ENCODE results near the gene FARP1.
"Not testable (repeated sequence)": the region's sequence is repeated elsewhere in the genome, so short reads cannot be mapped to it uniquely, and the experiment has no call there.

The FARP1 gene

DNA sequence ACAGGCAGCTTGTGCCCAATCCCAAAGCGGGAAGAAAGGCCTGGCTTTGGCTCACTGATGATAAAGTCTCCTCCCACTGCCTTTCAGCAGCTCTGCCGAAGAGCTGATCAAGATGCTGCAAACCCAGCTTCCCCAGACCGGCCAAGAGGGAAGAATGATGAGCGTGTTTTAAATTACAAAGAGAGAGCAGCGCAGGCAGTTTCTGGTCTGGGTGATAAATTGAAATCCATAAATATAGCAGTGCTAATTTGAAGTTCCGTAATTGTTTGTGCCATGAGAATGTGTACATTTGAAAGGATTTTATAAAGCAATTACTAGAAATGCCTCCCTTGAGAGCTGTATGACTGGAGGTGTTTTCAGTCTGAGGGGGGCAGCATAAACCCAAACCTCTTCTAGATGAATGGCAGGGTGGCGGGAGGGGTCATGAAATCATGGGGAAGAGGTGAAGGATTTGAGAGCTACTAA lies 262.2 kb downstream of the FARP1 start:
- DNase-seq = peak in 3 of 14 donors; percentile 13 to 26 (median 20)

DNA sequence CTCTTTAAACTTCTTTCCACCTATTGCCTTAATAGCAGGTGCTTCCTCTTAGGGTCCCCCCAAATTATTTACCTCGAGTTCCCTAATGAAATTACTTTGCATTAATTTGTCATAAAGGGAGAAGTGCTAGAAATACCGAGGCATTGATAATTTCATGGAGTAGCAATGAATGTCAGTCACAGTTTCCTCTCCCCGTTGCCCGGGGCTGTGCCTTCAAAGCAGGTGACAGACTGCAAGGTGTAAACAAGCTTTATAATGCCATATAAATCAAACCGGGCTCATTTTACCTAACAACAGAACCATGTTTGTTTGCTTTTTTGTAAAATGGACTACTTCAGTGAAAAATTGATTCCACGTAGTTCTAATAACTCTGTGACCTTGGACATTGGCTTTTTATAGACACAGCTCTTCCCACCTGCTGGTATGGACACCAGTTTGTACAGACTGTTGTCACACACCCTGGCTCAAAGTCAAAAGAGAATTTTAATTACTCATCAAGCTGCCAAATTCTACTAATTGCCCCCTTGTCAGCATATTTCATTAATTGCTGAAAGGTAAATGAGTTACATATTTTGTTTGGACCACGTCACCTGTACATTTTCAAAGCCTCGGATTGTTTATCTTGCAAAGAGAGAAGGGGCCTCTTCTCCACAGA lies 262.9 kb downstream of the FARP1 start:
- no peak for DNase-seq

DNA sequence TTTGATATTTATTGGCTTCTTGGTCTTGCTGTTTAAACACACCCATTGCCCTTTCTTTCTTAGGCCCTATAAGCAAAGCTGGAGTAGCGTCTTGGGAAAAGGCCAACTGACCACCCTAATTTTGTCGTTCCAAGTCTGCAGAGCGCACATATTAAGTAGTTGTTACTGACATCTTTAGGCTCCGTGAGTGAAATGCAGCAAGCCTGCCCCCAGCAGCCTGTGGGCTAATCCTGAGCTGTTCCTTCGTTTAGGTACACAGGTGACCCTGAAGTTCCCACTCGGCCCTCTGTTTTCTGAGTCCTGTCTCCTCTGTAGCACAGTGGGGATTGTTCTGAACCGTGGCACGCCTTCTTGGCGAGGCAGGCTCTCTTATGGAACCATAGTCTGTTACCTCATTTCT lies 263.5 kb downstream of the FARP1 start:
- no peak for DNase-seq

DNA sequence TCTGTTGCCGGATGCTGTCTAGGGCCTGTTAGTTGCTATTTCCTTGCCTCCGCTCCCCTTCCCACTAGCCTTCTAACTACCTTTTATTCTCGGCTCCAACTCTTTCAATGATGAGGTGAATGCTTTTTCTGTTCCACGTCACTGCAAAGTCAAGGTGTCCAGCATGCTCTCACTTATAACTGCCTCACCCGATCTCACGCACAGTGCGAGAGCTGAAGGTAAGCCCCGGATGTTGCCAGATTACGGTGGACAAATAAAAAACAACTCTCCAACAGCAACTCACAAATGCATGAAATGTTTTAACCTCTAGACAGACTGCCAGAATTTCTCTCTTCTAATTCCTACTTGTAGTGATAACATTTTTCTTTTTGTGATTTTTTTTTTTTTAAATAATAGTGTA lies 264.1 kb downstream of the FARP1 start:
- no peak for DNase-seq

DNA sequence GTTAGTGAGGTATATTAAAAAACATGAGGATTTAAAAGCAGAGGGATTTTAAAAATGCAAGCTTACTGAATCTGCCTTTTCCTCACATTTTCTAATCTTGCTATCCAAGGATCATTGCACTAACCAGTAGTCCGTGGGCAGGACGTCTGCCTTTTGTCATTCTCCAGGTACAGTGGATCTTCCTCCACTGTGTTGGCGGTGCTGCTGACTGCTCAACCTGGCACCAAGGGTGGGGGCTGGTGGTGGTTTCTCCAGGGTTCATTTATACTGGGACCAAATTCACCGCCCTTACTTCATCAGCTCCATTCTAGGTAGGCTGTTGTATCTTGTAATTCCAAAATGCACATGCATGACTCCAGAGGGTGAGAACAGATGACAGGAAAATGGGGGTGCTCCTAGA lies 264.7 kb downstream of the FARP1 start:
- DNase-seq = no peak

DNA sequence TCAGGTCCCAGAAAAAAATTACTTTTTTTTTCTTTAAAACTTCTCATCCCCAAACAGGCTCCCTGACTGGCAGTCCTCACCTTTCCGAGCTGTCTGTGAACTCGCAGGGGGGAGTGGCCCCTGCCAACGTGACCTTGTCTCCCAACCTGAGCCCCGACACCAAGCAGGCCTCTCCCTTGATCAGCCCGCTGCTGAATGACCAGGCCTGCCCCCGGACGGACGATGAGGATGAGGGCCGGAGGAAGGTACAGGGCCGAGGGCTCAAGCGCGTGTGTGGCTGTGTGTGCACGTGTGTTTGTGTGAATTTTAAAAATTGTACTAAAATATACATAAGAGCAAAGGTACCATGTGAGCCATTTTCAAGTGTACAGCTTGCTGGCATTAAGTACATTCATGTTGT lies 266.4 kb downstream of the FARP1 start:
- DNase-seq = no peak

DNA sequence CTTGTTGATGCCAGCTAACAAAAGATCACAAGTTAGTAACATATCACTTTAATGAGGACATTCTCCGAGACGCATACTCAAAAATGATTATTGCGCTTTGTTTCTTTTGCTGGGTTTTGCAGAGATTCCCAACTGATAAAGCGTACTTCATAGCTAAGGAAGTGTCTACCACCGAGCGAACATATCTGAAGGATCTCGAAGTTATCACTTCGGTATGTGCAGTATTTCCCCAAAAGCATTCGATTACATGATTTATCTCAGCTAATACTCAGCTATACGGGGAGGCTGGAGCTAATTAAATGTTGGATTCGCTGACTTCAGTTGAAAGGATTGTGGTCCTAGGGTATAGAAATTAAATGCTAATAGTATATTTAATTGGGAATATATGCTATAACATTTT lies 267.7 kb downstream of the FARP1 start:
- no peak for DNase-seq

DNA sequence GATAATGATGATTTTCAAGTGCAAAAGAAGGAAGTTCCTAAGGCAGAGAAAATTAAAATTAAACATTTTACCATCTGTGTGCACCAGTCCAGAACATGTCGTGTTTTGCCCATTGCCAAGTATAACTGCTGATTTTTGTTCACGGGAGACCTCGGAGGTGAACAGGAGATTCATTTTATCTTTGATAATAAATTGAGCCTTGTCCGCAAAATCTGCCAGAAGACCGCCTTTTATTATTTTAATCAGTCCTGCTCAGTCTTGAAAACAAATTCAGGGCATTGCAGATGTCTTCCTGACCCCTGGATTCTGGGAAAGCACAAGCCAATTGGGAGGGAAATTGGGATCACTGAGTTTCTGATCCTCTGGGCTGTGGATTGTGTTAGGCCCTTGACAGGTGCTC lies 268.1 kb downstream of the FARP1 start:
- DNase-seq = no peak

DNA sequence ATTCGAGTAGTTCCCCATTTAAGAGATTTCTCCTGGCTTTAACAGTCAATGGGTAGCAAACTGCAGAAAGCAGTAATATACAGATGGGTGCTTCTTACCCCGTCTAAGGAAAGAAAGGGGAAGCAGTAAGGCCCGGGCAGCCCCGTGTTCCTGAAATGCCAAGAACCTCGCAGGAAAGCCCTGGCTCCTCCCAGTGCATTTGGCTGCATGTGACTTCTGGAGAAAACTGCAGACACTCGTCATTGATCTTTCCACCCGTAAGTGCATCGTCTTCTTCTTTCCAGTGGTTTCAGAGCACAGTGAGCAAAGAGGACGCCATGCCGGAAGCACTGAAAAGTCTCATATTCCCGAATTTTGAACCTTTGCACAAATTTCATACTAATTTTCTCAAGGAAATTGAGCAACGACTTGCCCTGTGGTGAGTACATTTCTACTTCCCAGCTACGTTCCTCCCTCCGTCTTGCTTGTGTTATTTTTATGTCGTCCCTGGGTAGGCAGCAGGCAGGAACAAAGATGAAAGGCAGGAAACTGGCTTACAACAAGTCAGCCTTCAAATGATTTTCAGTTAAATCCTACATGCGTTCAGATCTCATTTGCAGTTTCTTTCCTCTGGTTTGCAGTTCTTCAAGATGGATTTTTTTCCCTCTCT lies 268.8 kb downstream of the FARP1 start:
- DNase-seq = no peak

DNA sequence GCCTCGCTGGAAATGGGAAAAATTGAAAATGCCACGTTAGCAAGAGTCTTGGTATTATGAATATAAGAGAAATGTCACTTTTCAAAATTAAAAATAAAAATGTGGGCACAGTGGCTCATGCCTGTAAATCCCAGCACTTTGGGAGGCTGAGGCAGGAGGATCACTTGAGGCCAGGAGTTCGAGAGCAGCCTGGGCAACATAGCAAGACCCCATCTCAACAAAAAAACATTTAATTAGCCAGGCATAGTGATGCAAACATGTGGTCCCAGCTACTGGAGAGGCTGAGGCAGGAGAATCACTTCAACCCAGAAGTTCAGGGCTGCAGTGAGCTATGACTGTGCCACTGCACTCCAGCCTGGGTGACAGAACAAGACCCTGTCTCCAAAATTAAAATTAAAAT lies 270.4 kb downstream of the FARP1 start:
- DNase-seq = not testable (repeated sequence)

DNA sequence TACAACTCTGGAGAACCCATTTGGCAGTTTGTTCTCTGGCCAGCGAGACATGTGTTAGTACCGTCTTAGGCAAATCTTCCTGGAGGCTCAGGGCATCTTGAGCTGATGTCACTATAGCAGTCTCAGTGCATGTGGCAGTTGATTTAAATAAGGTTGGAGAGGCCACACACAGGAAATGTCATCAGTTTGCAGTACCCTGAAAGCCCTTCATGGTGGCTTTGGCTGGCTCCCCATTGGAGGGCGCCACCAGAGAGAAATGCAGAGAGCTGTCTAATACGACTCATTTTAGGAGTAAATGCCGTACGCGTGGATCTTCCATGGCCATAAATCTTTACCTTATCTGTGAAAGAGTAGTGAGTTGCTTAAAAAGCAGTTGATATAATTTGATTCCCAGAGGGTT lies 270.9 kb downstream of the FARP1 start:
- DNase-seq = no peak

DNA sequence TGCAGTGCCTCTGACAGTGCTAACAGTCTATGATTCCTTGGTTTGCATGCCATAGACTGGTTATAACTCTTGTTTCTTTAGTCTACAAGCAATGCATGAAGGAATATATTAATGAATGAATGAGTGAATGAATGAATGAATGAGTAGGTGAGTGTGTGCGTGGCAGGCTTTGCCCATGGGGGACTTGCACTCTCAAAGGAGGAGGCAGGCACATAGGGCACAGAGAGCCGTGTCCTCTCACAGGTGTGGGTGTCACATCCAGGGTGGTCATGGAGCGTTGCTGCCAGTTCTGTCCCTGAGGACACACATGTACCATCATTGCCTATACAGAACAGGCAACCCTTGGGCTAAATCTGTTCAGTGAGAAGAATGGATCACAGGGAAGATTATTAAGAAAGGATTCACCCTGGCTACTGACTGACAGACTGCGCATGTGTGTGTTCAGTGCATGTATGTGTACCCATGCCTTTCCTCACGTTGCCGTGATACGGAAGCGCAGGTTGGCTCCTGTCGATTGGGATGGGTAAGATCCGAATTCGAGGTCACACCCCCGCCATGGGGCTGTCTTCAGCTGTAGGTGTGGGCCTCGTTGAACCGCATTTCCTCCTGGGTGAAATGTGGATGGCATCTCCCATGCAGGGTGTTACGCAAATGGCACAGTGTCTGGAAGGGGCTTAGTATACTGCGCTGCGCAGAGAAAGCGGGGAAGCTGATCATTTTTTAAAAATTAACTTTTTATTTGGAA lies 272.6 kb downstream of the FARP1 start:
- DNase-seq = no peak

DNA sequence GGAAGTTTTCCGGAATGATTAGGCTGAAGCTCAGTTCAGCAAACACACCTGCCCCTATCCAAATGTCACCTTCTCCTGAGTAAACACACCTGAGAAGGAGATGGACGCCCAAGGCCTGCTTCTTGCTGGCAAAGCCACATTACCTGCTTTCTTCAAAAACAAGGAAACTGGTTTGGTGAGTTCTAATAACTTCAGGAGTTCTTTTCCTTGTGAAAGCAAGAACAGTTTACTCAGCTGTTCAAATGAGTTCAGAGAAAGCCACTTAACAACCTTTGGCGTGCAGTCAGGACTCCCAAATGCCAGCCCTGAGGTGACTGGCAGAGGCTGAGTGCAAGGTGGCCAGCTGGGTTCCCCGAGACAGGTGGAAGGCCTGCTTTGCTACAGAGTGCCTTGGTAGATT lies 273.5 kb downstream of the FARP1 start:
- DNase-seq = no peak

DNA sequence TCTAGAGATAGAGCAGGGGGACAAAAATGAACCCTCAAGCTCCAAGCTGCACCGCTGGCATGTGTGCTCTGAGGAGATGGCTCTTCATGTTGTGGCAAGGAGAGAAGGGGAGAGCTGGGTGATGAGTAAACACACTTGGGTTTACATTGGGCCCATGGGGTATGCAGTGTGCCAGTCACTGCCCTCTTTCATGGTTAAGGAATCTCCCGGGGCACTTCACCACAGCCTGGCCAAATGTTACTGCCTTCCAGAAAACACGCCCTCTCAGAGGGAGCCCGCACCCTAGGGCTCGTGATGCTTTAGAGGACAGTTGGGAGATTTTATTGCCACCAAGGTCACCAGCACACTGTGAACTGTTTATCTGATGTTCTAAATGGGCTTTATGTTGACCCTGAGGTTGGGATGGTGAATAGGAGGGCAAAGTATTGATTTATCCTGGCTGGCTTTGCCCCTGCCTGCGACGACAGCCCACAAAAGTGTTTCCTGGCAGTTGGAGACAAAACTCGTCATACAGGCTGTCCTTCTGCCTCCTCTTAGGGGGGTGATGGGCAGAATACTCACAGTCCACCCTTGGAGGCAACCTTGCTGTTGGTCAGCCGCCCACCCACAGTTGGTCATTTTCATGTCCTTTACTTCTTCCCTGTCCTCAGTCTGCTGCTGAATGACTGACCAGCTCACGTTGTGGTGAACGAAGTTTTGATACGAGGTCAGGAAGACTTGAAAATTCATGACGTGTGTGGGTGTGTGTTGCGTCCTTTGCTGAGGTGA lies 277.1 kb downstream of the FARP1 start:
- no peak for DNase-seq

DNA sequence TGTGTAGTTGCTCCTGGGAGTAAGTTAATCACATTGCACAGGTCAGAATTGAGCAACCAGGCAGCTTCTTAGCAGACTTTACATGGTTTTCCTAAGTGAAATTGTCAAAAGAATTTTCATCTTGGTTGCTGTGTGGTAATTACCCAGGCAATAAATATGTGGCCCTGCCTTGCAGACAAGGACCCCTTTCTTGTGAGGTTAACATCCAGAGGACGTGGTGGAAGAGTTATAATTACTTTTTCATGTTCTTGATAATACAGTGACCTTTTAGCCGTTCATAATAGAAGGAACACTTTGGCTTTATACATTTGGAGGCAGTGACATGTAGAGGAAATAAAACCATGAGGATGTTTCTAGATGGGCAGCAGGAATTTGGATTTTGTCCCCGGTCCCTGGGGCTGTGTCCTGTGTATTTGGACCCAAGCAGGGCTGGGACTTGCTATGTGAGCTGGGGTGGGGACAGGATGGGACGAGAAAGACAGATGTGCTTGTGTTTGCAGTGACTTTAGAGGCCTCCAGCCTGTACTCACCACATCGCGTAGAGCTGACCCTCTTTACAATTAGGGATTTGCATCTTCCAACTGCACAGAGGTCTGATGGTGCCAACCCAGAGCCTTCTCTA lies 277.8 kb downstream of the FARP1 start:
- DNase-seq = no peak

DNA sequence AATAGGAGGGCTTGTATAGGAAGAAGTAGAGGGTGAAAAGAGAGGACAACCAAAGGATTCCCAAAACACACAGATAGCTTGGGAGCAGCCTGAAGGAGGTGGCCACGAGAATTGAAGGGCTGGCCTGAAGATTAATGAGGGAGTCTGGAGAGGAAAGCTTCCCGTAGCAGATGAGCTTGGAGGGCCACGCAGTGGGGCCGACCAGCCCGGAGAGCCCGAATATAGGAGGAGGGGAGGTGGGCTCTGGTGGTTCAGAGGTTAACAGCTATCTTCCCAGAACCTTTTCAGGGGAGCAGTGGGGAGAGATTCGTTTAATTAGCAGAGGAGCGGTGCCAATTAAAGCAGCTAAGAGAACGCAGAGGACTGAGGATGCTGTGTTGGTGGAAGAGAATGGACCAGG lies 279.2 kb downstream of the FARP1 start:
- DNase-seq = no peak

DNA sequence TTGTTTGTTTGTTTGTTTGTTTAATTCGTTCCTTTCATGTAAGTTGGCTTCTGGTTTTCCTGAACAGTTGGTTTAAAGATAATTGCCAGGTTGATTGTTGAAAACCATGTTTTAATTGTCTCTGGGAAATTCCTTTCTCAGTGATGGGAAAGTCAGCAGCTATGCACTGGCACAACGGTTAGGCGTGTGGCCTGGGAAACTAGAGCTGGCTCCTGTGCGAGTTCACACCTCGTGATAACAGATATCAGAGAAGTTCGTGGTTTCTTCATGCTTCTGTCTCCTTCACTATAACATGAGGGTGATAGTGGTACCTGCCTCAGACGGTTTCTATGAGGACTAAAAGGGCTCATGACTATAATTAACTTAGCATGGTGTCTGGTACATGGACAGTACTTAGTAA lies 280.5 kb downstream of the FARP1 start:
- DNase-seq = no peak

DNA sequence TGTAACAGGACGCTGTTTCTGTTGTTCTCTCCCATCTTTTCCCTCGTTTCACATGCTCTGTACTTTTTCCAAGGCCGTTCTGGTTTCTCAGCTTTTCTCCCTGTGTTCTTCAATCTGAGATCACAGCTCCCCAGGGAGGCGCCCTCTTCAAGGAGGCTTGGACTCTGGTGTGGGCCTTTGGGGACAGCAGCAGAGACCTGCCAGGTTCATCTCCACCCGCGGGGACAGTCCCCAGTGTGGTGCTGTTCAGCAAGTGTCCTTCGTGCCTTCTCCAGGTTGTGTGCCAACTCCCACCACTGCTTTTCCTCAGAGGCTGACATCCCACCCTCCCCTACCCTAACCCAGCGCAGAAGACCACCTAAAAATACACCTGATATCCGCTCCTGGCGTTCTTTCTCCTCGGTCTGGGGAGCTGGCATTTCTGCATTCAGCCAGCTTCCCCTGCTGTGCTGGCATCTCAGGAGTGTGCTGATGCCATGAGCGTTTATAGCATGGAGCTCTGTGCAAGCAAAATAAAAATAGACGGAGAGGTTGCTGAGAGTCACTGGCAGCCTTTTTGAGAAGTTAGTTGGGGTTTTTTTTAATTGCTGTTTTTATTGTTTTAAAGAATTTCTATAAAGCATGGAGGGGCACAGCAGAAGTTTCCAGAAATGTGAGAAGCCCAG lies 284.6 kb downstream of the FARP1 start:
- peak in 1 of 14 donors; percentile 74 for DNase-seq

DNA sequence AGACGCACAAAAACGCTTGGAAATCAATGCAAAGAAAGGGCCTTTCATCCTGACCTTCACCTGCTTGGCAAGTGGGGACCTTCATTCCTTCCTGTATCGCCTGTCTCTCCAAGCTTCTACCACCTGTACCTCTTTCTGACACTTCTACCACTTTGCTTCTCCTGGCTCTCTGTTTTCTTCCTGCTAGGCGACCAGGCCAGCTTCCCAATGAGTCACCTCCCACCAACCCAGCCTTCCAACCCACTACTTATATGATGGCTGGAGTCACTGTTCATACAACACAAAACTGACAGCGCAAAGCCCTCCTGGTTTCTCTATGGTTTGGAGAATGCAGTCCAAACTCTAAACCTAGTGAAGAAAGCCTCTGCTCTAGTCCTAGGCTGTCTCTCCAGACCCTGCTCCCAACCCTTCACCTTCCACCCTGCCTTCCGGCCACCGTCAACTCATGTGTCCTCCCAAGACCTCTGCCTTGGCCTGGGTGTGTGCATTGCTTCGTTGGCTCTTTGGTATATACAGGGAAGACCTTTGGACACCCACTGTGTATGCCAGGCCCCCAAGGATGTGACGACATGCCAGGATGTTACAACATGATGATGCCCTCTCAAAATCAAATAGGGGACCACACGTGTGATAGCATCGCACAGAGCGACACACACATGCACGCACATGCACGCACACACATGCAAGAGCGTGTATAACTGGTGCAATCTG lies 285.5 kb downstream of the FARP1 start:
- no peak for DNase-seq

DNA sequence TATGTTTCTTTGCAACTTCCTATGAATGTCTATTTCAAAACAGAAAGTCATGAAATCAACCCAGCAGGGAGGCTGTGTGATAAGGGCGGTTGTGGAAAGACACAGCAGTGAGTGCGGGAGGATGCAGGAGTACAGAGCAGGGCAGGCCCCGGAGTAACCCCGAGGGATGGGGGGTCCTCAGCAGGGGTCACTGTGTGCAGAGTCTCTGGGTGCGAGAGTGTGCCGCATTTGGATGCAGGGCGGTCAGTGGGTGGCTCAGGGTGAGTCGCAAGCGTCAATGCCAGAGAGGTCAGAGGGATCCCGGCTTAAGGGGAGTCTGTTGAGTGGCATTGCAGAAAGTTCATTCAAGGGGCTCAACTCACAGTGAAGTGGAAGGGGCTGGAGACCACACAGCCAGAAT lies 286.2 kb downstream of the FARP1 start:
- DNase-seq = no peak

DNA sequence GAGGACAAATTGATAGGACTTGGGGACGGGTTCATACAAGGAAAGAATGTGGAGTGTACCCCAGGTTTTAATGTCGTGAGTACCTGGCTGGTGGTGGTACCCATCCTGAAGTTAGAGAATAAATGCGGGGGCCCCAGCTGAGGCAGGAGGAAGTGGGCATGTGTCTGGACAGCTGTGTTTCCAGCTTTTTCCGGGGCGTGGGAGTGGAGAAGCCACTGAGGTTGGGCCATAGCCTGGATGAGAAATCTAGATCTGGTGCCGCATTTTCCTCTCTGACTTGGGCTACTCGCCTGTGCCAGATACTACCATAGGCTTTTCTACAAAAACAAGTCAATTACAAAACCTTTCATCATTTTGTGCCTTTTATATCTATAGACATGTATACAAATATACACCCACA lies 286.6 kb downstream of the FARP1 start:
- DNase-seq = no peak
